C4-2B (cell line): Measurements from ENCODE around the gene ENOX2.
"Not testable (repeated sequence)": the region's sequence is repeated elsewhere in the genome, so short reads cannot be mapped to it uniquely, and the experiment has no call there.

Experiments
- H3K27ac ChIP-seq: fragments of 450-650 bp; 2 replicates; pipeline ENCODE4 v1.5.1; 2017
- ZFX ChIP-seq: fragments of 450-650 bp; IDR thresholded peaks from 2 replicates; pipeline ENCODE4 v1.6.1; 2017
- TF ChIP-seq, protein P1 (sequence below): fragments of 450-650 bp; conservative IDR thresholded peaks from 2 replicates; pipeline ENCODE4 v1.5.1; 2017; ENCODE audit warnings: mild to moderate bottlenecking

The ENOX2 gene

DNA sequence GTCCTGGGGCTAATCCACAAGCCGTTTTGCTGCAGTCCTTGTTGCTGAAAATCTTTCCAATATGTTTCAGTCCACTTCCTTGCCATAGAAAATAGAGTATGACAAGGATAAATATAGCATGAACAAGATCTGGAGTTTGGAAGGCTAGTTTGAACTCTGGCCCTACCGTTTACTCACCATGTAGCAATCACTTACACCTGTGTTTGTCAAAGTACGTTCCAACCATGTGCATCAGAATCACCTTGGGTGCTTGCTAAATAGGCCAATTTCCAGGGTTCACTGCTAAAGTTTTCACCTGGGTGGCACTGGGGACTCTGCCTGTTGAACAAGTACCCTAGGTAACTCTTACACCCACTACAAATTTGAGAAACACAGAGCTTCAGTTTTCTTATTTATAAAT is 188.9 kb downstream of the ENOX2 start:
- TF ChIP-seq ZFX, result no peak
- TF ChIP-seq, protein P1, sequence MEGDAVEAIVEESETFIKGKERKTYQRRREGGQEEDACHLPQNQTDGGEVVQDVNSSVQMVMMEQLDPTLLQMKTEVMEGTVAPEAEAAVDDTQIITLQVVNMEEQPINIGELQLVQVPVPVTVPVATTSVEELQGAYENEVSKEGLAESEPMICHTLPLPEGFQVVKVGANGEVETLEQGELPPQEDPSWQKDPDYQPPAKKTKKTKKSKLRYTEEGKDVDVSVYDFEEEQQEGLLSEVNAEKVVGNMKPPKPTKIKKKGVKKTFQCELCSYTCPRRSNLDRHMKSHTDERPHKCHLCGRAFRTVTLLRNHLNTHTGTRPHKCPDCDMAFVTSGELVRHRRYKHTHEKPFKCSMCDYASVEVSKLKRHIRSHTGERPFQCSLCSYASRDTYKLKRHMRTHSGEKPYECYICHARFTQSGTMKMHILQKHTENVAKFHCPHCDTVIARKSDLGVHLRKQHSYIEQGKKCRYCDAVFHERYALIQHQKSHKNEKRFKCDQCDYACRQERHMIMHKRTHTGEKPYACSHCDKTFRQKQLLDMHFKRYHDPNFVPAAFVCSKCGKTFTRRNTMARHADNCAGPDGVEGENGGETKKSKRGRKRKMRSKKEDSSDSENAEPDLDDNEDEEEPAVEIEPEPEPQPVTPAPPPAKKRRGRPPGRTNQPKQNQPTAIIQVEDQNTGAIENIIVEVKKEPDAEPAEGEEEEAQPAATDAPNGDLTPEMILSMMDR, result no peak
- H3K27ac ChIP-seq, result no peak overlapping the region

DNA sequence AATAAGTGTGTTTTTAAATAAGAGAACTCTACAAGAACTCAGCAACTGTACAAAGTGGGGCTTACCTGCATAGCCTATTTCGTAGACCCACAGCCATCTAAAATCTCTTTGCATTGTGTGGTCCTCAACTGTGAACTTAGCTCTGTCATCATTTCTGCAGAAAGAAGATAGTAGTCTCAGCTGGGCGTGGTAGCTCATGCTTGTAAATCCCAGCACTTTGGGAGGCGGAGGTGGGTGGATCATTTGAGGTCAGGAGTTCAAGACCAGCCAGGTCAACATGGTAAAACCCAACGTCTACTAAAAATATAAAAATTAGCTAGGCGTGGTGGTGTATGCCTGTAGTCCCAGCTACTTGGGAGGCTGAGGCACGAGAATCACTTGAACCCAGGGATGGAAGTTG is 193.8 kb downstream of the ENOX2 start:
- H3K27ac ChIP-seq, result not testable (repeated sequence)

DNA sequence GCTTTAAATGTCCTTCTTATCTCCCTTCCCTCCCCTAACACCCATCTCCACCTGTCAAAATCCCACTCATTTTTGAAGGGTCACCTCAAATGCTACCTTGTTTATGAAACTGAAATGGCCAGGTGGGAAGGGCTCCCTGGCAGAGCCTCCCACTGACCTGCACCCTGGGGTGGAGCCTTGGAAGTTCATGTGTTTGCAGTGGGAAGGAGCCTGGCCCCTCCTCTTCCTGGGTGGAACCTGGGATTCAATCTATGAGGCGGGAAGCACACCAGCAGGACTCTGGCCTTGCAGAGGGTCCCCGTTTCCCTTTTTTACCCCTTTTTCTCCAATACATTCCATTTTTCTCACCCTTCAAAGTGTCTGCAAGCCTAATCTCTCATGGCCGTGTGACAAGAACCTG is 197.4 kb downstream of the ENOX2 start:
- TF ChIP-seq, protein P1, result no peak
- no peak for TF ChIP-seq ZFX
- H3K27ac ChIP-seq, result no peak overlapping the region

DNA sequence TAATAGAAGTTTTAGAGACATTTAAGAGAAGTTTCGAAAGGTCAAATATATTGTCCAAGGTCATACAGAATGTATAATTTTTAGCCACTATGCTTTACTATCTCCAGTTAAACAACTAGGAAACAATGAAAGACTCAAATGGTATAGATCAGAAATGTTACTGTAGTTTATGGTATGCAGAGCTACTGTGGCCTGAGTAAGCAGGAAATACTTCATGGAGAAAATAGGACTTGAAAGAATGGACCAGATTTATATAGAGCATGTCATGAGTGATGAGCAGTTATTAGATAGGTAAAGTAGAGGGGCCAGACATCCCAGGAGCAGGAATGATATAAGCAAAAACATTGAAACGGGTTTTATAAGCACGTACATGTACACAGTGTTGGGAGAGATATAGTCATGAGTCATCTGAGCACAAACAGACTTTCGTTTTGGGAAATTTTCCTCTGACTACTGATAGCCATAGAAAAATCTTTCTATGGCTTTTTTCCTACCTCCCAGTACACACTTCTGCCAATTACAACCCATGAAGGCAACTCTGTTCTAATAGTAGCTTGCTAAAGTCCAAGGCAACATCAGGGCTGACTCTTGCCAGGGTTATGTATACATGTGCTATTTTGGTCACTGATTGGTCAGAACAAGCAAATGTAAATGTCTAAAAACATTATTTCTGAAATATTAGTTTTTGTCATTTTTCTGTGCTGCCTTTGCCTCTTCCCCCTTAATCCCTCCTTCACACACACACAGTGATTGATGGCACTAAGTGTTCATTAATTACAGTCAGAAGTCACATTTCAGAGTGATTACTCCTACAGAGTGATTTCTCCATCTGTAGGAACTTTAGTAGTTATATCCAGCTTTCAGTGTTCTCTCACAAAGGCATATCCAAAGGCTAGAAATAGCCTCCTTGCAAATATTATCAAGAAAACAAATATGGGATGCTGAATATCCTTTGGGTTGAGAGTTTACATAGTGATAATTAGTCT is 198.7 kb downstream of the ENOX2 start:
- no peak overlapping the region for H3K27ac ChIP-seq
- no peak for TF ChIP-seq ZFX
- TF ChIP-seq, protein P1, result no peak

DNA sequence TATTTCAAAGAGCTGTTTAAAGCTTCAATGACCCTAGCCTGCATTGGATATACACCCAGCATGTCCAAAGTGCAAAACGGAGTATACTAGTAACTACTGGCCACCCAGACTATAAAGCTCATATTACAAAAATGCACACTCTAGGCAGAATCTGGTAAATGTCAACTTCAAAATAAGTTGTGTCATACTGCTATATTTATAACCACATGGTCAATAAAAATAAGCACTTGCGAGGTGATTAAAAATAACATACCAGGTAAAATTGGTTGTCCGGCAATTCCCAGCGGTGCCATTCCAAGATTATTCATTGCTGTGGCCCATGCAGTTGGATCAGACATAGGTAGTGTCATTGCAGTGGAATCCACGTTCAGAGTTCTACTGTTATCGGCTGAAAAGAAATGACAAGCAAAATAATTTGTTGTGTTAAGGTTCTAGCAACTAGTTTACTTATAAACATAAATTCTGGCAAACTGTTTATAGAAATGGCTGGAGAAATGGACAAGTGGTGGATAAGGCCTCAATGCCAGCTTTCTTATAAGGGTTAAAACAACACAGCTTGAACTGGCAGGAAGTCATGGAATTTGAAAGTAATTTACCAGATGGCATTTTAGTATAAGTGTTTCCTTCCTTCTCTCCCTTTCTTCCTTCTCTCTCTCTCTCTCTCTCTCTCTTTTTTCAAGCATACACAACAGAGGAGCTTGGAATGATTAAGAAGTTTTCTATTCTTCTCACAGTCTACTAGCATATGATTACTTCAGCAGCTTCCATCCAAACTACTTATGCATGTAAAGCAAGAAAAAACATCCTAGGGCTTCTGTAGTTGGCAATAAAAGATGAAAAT is 199.9 kb downstream of the ENOX2 start:
- H3K27ac ChIP-seq, result no peak overlapping the region; the same call in 1 of the 2 replicates
- TF ChIP-seq ZFX, result no peak
- TF ChIP-seq, protein P1, result no peak

DNA sequence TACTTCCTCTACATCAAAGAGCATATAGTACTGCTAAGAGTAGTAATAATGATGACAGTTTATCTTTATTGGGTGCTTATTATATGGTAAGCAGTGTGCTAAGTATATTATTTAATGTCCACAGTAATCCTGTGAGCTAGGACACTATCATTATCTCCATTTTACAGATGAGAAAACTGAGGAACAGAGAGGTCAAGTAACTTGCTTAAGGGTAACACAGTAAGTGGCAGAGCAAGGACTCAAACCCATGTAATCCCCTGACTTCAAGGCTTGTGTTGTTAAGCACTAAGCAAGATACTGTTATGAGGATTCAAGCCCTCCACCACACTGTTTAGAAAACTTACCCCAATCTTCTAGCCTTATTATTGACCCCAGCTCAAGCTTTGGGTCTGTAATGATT is 202.4 kb downstream of the ENOX2 start:
- no peak overlapping the region for H3K27ac ChIP-seq
- no peak for TF ChIP-seq ZFX
- TF ChIP-seq, protein P1, result no peak

DNA sequence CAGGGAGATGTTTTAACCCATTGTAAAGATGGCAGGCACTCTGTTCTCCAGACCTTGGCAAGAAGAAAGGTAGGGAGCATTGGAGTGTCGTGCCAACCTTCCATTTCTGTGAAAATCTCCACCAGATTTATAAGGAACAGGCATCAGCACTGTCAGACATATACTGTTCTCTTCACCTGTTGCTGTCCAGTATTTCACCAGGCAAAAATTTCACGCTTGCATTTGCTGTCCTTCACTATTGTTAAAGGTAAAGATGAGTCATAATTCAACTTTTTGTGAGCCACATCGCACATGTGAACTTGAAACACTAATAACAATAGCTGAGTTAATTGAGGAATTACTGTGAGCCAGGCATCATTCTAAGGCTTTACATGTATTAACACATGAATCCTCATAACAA is 203.4 kb downstream of the ENOX2 start:
- no peak for TF ChIP-seq ZFX
- TF ChIP-seq, protein P1, result no peak
- H3K27ac ChIP-seq, result no peak overlapping the region
